ENCODE data around the gene NEK10. TPM values are rescaled to one million over a fixed set of nuclear protein-coding genes. Genes with fewer than 3 reads are reported as not detected.

Gene NEK10
- total RNA-seq, 1 donor from 2014 or later, result 3.3 TPM

GRCh38 chr3:27193056-27193455 lies 176.1 kb downstream of the NEK10 start:
- Mint-ChIP-seq H3K4me3 (ENCODE audit: low read depth) (no peak overlapping the region), H3K9me3 (ENCODE audit: low read depth) (peaks cover 8% of the 10 kb centered on the region), H3K27ac (no peak overlapping the region), H3K36me3 (ENCODE audit: insufficient read depth) (no peaks in the 10 kb centered on the region), H3K27me3 (no peaks in the 10 kb centered on the region), H3K4me1 (ENCODE audit: low read depth) (no peaks in the 10 kb centered on the region)
- no peak for TF ChIP-seq CTCF (IDR thresholded peaks at IDR 0.05; ENCODE audit: unreplicated experiment)
- no peak for DNase-seq (ENCODE audit: low spot score, unreplicated experiment)

GRCh38 chr3:27186013-27186412 lies 183.2 kb downstream of the NEK10 start:
- TF ChIP-seq CTCF (IDR thresholded peaks at IDR 0.05; ENCODE audit: unreplicated experiment), result no peak
- Mint-ChIP-seq H3K4me3 (ENCODE audit: low read depth) (no peak overlapping the region), H3K9me3 (ENCODE audit: low read depth) (no peaks in the 10 kb centered on the region), H3K27me3 (no peaks in the 10 kb centered on the region), H3K4me1 (ENCODE audit: low read depth) (no peaks in the 10 kb centered on the region), H3K36me3 (ENCODE audit: insufficient read depth) (no peaks in the 10 kb centered on the region), H3K27ac (no peak overlapping the region)
- DNase-seq (ENCODE audit: low spot score, unreplicated experiment), result no peak

GRCh38 chr3:27185231-27185989 lies 183.8 kb downstream of the NEK10 start:
- no peaks in the 10 kb centered on the region for H3K4me1 Mint-ChIP-seq (ENCODE audit: low read depth)
- no peak overlapping the region for H3K4me3 Mint-ChIP-seq (ENCODE audit: low read depth)
- H3K9me3 Mint-ChIP-seq (ENCODE audit: low read depth), result no peaks in the 10 kb centered on the region
- H3K27me3 Mint-ChIP-seq, result no peaks in the 10 kb centered on the region
- H3K27ac Mint-ChIP-seq, result no peak overlapping the region
- no peak for DNase-seq (ENCODE audit: low spot score, unreplicated experiment)
- no peaks in the 10 kb centered on the region for H3K36me3 Mint-ChIP-seq (ENCODE audit: insufficient read depth)
- TF ChIP-seq CTCF (IDR thresholded peaks at IDR 0.05; ENCODE audit: unreplicated experiment), result no peak

GRCh38 chr3:27184261-27184660 lies 184.9 kb downstream of the NEK10 start:
- Mint-ChIP-seq H3K36me3 (ENCODE audit: insufficient read depth) (no peaks in the 10 kb centered on the region), H3K4me1 (ENCODE audit: low read depth) (no peaks in the 10 kb centered on the region), H3K27ac (no peak overlapping the region), H3K9me3 (ENCODE audit: low read depth) (no peaks in the 10 kb centered on the region), H3K27me3 (no peaks in the 10 kb centered on the region), H3K4me3 (ENCODE audit: low read depth) (no peak overlapping the region)
- DNase-seq (ENCODE audit: low spot score, unreplicated experiment), result no peak
- no peak for TF ChIP-seq CTCF (IDR thresholded peaks at IDR 0.05; ENCODE audit: unreplicated experiment)

GRCh38 chr3:27176256-27176655 lies 192.9 kb downstream of the NEK10 start:
- TF ChIP-seq CTCF (IDR thresholded peaks at IDR 0.05; ENCODE audit: unreplicated experiment), result no peak
- Mint-ChIP-seq H3K4me3 (ENCODE audit: low read depth) (no peak overlapping the region), H3K27ac (no peak overlapping the region), H3K9me3 (ENCODE audit: low read depth) (no peaks in the 10 kb centered on the region), H3K4me1 (ENCODE audit: low read depth) (no peaks in the 10 kb centered on the region), H3K27me3 (no peaks in the 10 kb centered on the region), H3K36me3 (ENCODE audit: insufficient read depth) (no peaks in the 10 kb centered on the region)
- DNase-seq (ENCODE audit: low spot score, unreplicated experiment), result no peak

Measured in progenitor cell of endocrine pancreas (in vitro differentiated cells).